ENCODE results near the gene ATP8A2. TPM values are rescaled to one million over a fixed set of nuclear protein-coding genes. Genes with fewer than 3 reads are reported as not detected.
"Not testable (repeated sequence)": the region's sequence is repeated elsewhere in the genome, so short reads cannot be mapped to it uniquely, and the experiment has no call there.

ATP8A2 gene
- total and polyA plus RNA-seq, 4 donors: 0.31 to 2.7 (median 1.1) TPM

DNA sequence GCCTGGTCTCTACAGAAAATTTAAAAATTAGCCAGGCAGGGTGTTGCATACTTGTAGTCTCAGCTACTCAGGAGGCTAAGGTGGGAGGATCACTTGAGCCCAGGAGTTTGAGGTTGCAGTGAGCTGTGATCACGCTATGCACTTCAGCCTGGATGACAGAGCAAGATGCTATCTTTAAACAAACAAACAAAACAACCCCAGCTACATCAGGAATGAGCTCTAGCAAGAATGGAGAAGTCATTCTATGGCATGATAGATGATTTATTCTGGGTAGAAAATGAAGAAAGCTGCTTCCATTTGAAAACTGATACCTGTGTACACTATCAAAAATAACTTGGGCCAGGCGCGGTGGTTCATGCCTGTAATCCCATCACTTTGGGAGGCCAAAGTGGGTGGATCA lies 695.8 kb downstream of the ATP8A2 start:
- 90 to 92% methylated on average over 3 of the region's 3 CpGs for WGBS, 2 donors
- Histone ChIP-seq H3K36me3 (ENCODE audit: control insufficient read depth in 4 of 4, insufficient read depth in 4 of 4, low read length in 4 of 4) (no peaks in the 10 kb centered on the region), H3K9ac (ENCODE audit: insufficient read depth in 1 of 2, low read length in 2 of 2) (no peak overlapping the region), H3K27ac (ENCODE audit: low read depth in 1 of 2, low read length in 1 of 2) (no peak overlapping the region), H3K27me3 (ENCODE audit: control insufficient read depth in 3 of 3, insufficient read depth in 3 of 3, low read length in 2 of 3) (no peaks in the 10 kb centered on the region), H3K4me3 (no peak overlapping the region), H3K9me3 (ENCODE audit: control insufficient read depth in 4 of 4, insufficient read depth in 3 of 4, low read length in 3 of 4) (peaks cover 0 to 2% (median 0%) of the 10 kb centered on the region in 4 donors), H3K4me1 (ENCODE audit: control insufficient read depth in 5 of 5, insufficient read depth in 5 of 5, low read length in 5 of 5) (no peaks in the 10 kb centered on the region)
- DNase-seq (no peak), ATAC-seq (ENCODE audit: insufficient read depth, low FRiP score) (no peak)
- TF ChIP-seq, protein P1, sequence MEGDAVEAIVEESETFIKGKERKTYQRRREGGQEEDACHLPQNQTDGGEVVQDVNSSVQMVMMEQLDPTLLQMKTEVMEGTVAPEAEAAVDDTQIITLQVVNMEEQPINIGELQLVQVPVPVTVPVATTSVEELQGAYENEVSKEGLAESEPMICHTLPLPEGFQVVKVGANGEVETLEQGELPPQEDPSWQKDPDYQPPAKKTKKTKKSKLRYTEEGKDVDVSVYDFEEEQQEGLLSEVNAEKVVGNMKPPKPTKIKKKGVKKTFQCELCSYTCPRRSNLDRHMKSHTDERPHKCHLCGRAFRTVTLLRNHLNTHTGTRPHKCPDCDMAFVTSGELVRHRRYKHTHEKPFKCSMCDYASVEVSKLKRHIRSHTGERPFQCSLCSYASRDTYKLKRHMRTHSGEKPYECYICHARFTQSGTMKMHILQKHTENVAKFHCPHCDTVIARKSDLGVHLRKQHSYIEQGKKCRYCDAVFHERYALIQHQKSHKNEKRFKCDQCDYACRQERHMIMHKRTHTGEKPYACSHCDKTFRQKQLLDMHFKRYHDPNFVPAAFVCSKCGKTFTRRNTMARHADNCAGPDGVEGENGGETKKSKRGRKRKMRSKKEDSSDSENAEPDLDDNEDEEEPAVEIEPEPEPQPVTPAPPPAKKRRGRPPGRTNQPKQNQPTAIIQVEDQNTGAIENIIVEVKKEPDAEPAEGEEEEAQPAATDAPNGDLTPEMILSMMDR (IDR thresholded peaks at IDR 0.05; ENCODE audit: control extremely low read depth, extremely low read depth): no peak

GRCh38 chr13:26068372-26068771 lies 696.6 kb downstream of the ATP8A2 start:
- not testable (repeated sequence) for H3K4me3 ChIP-seq; H3K9ac ChIP-seq (ENCODE audit: insufficient read depth in 1 of 2, low read length in 2 of 2); DNase-seq; H3K36me3 ChIP-seq (ENCODE audit: control insufficient read depth in 4 of 4, insufficient read depth in 4 of 4, low read length in 4 of 4); H3K9me3 ChIP-seq (ENCODE audit: control insufficient read depth in 4 of 4, insufficient read depth in 3 of 4, low read length in 3 of 4); H3K4me1 ChIP-seq (ENCODE audit: control insufficient read depth in 5 of 5, insufficient read depth in 5 of 5, low read length in 5 of 5); H3K27me3 ChIP-seq (ENCODE audit: control insufficient read depth in 3 of 3, insufficient read depth in 3 of 3, low read length in 2 of 3); H3K27ac ChIP-seq (ENCODE audit: low read depth in 1 of 2, low read length in 1 of 2); ATAC-seq (ENCODE audit: insufficient read depth, low FRiP score)
- WGBS, 2 donors: 87 to 89% methylated on average over 2 of the region's 2 CpGs

DNA sequence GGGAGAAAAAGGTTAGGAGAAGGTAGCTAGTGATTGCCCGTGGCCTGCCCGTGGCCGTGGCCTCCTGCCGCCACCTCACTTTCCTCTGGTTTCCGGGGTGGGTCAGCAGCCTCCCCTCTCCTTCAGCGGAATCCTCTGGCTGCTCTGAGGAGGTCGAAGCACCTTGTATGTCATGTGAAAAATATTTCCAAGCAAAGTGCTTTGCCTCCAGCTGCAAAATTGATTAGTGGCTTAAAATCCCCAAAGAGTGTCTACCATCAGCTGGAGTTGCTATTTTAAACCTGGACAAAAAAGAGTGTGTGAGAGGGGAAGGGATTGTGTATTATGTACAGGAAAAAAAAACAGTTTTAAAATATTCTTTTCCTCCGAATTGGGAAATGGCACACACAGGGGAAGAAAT lies 697.9 kb downstream of the ATP8A2 start:
- H3K9me3 ChIP-seq (ENCODE audit: control insufficient read depth in 4 of 4, insufficient read depth in 3 of 4, low read length in 3 of 4); H3K27me3 ChIP-seq (ENCODE audit: control insufficient read depth in 3 of 3, insufficient read depth in 3 of 3, low read length in 2 of 3); H3K36me3 ChIP-seq (ENCODE audit: control insufficient read depth in 4 of 4, insufficient read depth in 4 of 4, low read length in 4 of 4); H3K9ac ChIP-seq (ENCODE audit: insufficient read depth in 1 of 2, low read length in 2 of 2); DNase-seq; H3K4me3 ChIP-seq; H3K4me1 ChIP-seq (ENCODE audit: control insufficient read depth in 5 of 5, insufficient read depth in 5 of 5, low read length in 5 of 5); ATAC-seq (ENCODE audit: insufficient read depth, low FRiP score); H3K27ac ChIP-seq (ENCODE audit: low read depth in 1 of 2, low read length in 1 of 2): not testable (repeated sequence)
- WGBS, 2 donors: 75 to 89% methylated on average over 7 to 8 of the region's 8 CpGs

GRCh38 chr13:26071691-26072090 lies 699.9 kb downstream of the ATP8A2 start:
- no peak overlapping the region for H3K9ac ChIP-seq (ENCODE audit: insufficient read depth in 1 of 2, low read length in 2 of 2)
- no peak for DNase-seq
- 76 to 92% methylated on average over 2 of the region's 2 CpGs for WGBS, 2 donors

DNA sequence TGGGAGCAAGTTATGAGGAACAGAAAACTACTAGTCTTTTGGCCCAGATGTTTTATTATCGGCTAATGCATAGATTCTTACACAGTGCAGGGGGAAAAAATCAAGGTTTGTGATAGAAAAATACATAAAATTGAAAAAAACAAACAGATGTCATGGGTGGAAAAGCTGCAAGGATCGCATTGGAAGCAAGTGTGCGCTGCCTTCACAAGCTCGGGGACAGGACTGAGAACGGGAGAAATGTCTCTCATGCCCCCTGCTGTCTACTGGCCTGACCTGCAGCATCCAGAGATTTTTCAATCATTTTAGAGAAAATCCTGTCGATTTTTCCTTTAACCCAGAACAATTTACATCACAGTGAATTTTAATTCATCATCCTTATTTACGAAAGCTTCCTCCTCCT lies 700.6 kb downstream of the ATP8A2 start:
- H3K4me3 ChIP-seq; H3K9me3 ChIP-seq (ENCODE audit: control insufficient read depth in 4 of 4, insufficient read depth in 3 of 4, low read length in 3 of 4); H3K4me1 ChIP-seq (ENCODE audit: control insufficient read depth in 5 of 5, insufficient read depth in 5 of 5, low read length in 5 of 5); H3K27ac ChIP-seq (ENCODE audit: low read depth in 1 of 2, low read length in 1 of 2); H3K36me3 ChIP-seq (ENCODE audit: control insufficient read depth in 4 of 4, insufficient read depth in 4 of 4, low read length in 4 of 4); H3K27me3 ChIP-seq (ENCODE audit: control insufficient read depth in 3 of 3, insufficient read depth in 3 of 3, low read length in 2 of 3); H3K9ac ChIP-seq (ENCODE audit: insufficient read depth in 1 of 2, low read length in 2 of 2): not testable (repeated sequence)
- DNase-seq (peak in 1 of 3 donors; percentile 18), ATAC-seq (ENCODE audit: insufficient read depth, low FRiP score) (peak; percentile 53)
- WGBS, 2 donors: 13 to 15% methylated on average over 5 of the region's 7 CpGs

More at GRCh38 chr13:26071691-26072090, 699.9 kb downstream of the ATP8A2 start:
- no peak overlapping the region for H3K27ac ChIP-seq (ENCODE audit: low read depth in 1 of 2, low read length in 1 of 2)
- H3K36me3 ChIP-seq (ENCODE audit: control insufficient read depth in 4 of 4, insufficient read depth in 4 of 4, low read length in 4 of 4): no peaks in the 10 kb centered on the region
- H3K4me3 ChIP-seq: no peak overlapping the region
- no peaks in the 10 kb centered on the region for H3K4me1 ChIP-seq (ENCODE audit: control insufficient read depth in 5 of 5, insufficient read depth in 5 of 5, low read length in 5 of 5)
- no peak for ATAC-seq (ENCODE audit: insufficient read depth, low FRiP score)
- TF ChIP-seq, protein P1 (IDR thresholded peaks at IDR 0.05; ENCODE audit: control extremely low read depth, extremely low read depth): no peak
- peaks cover 0 to 6% (median 0%) of the 10 kb centered on the region in 3 donors for H3K27me3 ChIP-seq (ENCODE audit: control insufficient read depth in 3 of 3, insufficient read depth in 3 of 3, low read length in 2 of 3)
- H3K9me3 ChIP-seq (ENCODE audit: control insufficient read depth in 4 of 4, insufficient read depth in 3 of 4, low read length in 3 of 4): peaks cover 0 to 2% (median 0%) of the 10 kb centered on the region in 4 donors
